HUDEP-2 (cell line): ENCODE data around the gene VMAC.

Experiments used
- DNase-seq, 76 experiments: peaks; one replicate each; lab custom pipeline; 2025; ENCODE audit not compliant: unreplicated experiment in 76 of 76; lab: John Stamatoyannopoulos, UW

Gene VMAC

DNA sequence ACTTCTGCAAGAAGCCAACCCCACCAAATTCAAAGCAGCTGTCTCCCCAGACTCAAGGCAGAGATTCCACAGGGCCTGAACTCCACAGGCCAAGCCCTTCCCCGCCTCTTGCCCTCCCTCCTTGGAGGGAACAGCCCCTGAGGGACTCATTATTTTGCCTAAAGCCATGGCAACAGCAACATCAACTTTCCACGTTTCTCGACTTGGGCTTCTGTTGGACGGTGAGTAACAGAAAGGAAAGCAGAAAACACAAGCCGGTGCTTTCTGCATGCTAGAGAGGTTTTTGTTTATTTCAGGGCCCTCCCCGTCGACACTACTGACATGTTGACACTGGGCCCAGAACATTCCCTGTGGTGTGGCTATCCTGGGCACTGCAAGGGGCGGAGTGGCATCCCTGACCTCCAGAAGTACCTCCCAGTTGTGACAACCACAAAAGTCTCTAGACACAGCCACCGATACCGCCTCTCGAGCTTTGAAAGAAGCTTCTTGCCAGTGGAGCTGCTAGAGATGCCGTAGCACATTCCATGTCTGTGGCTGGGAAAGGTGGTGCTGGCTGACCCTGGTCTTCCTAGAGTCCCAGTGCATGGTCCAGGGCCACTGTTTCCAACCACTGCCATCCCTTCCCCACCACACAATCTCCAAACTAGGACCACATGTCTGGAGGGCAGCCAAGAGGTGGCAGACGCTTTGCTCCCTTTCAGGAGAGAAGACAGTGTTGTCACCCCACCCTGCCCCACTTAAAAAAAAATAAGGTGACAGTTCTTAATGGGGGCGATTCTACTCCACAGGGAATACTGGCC, 22.2 kb downstream of the VMAC start:
- no peak for DNase-seq

DNA sequence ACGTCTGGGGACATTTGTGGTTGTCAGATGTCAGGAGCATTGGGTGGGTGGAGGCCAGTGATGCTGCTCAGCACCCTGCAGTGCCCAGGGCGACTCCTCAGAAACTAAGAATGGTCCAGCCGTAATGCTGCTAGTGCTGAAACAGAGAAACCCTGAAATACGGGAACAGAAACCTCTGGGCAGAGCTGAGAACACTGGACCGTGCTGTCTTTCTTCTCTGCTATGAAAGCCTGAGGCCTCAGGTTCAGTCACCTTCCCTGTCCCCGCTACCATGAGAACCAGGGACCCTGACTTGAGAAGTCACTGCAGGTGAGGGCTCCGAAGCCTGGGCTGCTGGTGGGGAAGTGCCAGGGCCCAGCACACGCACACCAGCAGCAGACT, 22.8 kb downstream of the VMAC start:
- no peak for DNase-seq

DNA sequence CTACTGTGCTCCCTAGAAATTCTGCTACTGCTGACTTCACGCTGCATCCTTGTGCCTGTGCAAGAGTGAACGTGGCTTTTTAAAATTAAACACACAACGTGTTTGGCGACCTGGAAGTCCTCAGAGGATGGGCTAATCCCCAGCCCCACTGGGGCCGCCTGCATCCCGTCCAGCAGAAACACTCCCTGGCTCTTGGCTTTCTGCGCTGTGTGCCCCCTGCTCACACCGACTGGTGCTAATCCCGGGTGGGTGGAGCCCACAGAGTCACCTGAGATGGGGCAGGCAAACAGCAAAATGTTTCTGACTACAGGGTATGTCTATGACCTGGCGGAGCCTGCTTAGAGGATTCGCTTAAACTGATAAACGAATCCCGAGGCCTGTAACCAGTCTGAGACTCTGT, 24.5 kb downstream of the VMAC start:
- no peak for DNase-seq

DNA sequence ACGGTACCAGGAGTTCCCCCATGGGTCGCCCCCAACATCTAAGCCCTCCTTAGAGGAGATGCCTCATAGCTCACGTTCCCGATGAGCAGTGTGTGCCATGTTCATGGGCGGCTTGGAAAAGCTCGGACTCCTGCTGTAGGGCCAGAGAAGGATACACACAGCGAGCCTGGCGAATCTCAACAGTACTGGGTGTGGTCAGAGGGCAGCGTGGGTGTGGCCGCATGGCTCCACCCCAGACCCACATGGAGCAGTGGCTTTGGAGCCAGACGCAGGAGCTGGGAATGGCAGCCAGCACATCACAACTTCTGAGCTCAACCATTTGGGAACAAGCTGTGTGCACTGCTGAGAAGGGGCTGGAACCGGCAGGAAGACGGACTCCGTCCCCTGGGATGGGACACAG, 25.0 kb downstream of the VMAC start:
- DNase-seq: peak in 2 of 76 experiments; percentile 18 to 19

DNA sequence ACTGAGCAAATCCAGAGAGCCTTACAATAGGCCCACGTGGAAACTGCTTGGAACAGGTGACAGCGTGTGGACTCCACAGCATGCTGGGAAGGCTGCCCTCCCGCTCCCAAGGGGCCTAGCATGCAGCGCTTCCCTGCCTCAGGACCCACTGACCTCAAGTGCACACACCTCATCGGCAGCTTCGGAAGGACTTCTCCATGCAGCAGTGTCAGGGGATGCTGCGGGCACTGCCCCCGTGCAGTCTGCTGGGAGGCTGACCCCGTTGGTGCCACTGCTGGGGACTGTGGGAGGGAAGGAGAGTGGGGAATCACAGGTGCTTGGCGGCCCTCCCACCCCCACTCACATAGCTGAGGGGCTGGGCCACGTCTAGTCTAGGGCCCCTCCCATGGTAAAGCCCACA, 26.6 kb downstream of the VMAC start:
- no peak for DNase-seq

DNA sequence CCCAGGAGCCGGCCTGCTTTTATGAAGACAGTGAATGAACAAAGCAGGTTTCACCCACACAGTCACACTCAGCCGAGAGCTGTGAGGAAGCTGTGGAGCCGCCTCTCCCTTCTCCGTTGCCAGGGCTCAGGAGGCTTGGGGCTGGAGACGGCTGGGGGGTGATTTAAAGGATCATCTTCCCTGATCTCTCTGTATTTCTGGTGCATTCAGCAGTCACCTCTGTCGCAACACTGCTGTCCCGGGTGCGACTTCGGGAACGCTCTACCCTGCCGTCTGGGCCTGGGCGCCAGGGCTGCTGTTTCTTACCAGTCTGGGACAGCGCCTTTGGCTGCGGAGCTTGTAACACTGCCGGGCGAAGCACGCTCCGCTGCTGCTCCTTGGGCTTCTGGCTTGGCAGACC, 27.5 kb downstream of the VMAC start:
- no peak for DNase-seq

DNA sequence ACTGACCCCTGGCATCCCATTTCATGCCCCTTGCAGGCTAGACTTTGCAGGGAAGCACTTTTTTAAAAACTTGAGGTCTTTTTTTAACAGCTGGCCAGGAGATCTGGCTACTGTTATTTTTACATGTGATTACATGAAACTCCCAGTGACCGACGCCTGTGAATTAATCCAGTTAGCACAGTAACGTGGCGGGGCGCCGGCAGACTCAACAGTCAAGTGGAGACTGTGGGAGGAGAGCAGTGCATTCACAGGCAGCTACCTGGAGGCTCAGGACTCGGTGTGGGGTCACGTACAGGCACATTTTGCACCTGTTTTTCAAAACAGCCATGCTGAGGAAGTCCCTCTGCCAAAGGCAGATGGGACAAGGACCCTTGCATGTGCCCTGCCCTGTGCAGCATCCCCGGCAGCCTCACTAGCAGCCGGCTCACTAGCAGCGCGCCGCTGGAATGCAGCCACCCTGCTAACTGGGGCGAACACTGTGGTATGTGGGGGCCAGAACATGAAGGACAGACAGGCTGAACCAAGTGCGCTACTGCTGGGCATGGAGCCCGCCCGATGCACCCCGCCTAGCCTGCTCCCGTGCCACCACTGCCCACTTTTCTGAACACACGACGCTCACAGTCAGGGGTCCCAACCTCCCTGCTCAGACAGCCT, 28.1 kb downstream of the VMAC start:
- no peak for DNase-seq

DNA sequence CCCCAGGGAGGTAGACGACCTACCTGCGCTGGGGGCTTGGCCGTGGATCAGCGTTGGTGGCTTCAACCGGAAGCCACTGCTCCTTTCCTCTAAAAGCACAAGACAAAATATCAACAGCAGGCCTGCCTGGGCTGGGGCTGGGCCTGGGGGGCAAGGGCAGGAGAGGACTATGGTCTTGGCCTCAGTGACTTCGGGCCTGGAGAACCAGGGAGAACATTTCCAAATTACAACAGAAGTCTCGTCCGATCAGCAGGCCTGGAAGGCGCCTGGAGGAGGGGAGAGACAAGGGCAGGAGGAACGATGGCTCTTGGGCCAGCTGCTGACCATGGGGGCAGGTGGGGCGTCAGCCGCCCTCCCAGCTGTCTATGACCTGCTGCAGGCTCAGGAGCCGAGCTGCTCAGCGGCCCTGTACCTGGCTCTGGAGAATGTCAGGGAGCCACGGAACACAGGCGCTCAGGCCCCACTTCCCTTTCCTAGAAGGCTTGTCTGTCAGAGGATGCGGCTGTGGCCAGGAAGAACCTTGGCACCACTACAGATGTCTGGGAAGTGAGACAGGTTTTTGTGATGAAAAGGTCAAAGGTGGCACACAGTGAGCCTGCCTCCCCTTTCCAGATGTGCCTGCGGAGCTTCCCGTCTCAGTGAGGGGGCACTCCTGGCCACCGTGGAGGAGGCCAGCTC, 28.9 kb downstream of the VMAC start:
- DNase-seq: no peak

DNA sequence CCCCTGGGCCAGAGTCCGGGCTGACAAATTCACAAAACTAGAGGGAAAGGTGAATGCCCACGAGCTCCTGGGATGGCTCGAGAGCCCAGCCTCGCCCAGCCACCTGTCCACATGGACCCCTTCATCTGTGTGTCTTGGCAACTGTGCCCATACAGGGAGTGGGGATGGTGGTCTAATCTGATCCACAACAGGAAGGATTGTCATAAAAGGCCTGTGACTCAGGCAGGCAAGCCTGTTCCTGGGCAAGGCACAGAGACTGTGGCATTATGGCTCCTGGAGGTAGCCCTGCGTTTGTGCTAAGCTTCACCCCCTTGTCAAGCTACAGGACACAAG, 29.4 kb downstream of the VMAC start:
- no peak for DNase-seq

DNA sequence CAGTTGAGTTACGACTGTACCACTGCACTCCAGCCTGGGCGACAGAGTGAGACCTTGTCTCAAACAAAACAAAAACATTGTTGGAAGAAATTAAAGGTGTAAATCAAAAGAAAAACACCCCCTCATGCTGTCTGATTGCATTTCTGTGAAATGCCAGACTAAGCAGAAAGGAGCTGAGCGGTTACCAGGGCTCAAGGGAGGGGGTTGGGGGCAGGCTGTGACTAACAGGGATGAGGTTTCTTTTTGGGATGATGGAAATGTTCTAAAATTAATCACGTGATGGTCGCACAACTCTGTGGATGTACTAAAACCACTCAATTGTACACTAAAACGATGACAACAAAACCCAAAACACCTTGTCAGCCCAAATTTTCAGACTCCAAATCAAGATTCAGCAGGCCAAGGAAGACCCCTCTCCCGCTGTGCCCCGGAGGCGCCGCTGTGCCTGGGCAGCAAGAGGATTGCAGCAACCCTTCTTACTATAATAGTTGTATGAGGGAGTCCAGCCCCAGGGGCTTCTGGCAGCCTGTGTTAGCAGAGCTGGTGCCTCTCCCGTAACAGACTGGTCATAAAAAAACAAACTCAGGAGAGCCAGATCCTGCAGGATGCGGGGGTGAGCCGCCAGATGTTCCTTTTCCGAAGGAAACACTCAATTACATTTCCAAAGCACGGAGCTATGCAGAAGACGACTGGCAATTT, 30.3 kb downstream of the VMAC start:
- no peak for DNase-seq

DNA sequence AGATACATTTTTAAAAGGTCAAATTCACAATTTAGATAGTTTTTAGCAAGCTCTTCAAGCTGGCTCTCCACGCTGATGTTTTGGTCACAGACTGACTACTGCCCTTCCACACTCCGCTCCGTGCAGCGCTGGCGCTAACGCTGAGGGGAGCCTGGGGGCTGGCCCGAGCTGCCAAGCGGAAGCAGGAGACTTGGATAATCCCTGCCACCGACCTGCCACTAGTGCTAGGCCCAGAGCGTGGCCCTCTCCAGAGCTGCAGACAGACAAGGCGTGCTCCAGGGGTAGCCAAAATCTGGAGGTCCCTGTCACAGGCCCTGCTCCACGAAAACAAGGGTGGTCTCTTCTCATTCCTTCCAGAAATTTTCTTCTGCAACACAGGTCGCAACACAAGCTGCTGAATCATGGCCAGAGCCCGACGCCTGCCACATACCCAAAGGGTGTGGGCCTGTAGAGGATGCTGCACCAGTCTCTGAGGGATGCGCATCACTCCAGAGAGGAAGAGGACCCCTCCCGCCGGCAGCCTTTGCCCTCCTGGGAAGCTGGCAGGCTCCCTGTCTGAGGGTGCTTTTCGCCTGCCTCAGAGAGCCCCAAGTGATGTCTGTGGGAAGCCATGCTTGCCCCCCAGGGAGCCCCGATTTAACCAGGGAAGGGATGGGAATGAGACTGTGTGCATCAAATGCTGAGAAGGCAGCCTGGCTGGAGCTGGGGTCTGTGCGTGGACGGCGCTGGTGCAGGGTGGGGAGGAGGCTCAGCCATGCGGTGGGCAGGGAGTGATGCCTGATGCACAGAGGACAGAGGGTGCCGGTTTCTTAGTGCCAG, 31.0 kb downstream of the VMAC start:
- DNase-seq: no peak

DNA sequence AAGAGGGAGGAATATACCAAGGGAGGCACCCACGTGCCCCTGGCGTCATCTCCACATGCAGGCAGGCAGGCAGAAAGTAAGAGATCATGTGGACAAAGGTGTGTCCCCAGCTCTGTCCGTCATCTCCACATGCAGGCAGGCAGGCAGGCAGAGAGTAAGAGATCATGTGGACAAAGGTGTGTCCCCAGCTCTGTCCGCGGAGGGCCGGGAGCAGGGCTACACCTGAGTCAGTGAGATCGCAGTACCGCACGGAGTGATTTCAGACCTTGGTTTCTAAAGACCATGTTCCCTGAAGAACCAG, 31.6 kb downstream of the VMAC start:
- no peak for DNase-seq

DNA sequence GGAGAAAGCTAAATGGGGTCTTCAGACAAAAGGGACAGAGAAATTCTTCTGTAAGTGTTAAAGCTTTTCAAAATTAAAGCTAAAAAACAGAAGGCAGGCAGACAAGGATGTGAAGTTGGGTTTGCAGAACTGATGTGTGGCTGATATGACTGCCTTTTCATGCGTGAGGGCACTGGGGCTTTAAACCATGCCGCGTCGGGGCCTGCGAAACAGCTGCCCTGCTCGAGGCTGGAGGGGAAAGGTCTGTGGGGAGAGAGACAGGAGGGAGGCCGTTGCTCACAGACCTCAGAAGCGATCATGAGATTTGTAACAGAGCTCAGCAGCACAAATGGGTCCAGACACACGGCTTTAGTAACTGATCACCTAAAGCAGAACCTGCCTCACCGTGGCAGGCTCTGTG, 32.9 kb downstream of the VMAC start:
- DNase-seq: no peak

DNA sequence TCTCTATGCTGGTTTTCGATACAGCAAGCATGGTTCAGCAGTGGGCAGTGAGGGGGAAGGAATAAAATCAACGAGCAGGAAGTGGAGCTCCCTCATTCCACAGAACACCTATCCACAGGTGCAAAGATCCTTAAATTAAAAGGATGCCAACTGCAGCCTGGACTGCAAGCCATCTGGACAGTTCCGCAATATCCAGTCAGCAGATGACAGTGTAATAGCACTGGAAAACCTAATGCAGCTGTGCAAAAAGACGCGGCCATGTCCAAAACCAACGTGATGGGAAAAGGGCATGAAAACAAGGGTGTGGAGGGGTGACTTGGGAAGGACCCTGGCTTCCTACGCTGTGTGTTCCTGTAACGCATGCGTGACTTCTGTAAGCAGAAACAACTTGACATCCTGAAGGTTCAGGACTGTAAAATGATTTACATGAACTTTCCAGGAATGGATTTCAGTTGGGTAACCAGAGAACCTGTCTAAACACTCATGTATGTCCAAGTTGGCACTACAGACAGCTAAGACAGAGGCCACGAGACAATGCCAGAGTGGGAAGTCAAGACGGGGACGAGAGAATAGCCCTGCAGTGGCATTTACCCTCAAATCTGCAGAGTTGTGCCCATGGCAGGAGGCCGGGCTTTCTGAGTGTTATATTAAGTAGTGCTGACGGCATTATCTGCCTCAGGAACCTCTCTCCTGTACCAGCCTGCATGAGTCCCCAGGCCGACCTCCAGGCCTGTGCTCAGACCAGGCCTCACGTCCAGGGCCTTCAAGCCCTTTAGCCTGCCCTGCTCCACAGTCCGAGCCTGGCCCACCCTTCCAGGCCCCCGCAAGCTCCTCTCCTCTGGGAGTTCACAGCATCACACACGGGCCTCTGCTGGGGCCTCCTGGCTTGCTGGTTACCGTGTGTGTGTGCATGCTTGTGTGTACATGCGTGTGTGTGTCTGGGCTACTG, 35.9 kb downstream of the VMAC start:
- DNase-seq: no peak

DNA sequence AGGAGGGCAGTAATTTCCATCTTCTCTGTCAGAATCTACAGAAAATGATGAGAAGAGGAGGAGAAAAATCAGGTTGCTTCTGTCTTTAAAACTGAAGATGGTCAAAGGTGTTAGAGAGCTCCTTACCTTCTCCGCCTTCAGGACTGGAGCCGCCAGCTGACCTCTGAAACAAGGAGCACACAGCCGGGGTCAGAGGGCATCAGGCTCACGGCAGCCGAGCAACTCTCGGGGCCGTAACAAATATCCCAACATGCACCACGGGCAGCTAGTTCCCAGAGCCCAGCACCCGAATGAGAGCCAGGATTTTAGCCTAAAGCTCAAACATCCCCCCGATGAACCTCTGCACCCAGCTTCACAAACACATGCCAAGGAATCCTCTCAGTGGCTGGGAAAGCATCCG, 37.0 kb downstream of the VMAC start:
- DNase-seq: no peak

DNA sequence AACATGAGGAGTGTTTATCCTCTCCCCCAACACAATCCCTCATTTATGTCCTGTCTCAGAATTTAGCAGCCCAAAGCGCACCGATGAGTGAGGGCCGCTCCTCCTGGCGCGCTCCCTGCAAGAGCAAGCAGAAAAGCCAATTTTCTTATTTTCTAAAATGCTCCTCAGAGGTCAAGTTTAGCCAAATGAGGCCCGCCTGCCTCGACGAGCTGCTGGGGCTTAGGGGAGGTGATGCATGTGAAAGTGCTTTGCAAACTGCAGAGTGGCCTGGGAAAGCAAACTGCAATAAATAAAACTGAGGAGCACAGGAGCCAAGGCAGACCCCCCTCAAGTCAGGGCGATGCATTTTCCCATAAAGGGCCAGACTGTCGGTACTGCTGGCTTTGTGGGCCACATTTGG, 38.4 kb downstream of the VMAC start:
- DNase-seq: no peak

DNA sequence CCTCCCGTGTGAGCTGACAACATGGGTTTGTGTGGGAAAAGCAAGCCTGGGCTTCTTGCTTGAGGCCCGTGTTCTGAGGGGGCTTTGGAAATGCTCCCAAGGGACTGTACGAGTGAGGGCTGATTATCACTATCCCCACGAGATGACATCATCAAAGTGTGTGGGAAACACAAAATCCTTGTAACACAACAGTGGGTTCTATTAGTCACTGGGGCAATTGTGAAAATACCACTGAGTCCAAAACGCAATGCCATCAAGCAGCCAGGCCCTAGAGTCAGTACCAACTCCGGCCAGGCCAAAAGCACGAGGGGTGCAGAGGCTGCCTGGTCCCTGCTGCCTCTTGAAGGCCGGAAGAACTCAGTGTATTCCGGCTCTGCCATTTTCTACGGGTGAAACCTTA, 39.0 kb downstream of the VMAC start:
- DNase-seq: no peak

DNA sequence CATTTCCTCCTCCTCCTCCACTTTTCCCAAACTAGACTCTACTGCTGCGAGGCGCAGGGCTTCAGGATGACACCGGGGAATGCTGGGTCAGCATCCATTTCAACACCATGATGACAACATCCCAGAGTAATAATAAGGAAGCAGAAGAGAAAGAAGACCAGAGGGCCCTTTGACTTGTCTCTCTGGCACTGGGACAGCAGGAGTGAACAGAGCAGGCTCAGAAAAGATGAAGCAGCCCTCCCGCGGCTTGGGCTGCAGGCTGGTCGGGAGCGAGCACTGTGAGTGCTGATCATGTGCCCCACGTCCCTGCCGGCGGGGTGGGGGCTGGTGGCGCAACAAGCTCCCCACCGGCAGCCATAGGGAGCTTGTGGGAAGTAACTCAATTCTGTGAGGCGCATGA, 42.8 kb downstream of the VMAC start:
- DNase-seq: no peak

DNA sequence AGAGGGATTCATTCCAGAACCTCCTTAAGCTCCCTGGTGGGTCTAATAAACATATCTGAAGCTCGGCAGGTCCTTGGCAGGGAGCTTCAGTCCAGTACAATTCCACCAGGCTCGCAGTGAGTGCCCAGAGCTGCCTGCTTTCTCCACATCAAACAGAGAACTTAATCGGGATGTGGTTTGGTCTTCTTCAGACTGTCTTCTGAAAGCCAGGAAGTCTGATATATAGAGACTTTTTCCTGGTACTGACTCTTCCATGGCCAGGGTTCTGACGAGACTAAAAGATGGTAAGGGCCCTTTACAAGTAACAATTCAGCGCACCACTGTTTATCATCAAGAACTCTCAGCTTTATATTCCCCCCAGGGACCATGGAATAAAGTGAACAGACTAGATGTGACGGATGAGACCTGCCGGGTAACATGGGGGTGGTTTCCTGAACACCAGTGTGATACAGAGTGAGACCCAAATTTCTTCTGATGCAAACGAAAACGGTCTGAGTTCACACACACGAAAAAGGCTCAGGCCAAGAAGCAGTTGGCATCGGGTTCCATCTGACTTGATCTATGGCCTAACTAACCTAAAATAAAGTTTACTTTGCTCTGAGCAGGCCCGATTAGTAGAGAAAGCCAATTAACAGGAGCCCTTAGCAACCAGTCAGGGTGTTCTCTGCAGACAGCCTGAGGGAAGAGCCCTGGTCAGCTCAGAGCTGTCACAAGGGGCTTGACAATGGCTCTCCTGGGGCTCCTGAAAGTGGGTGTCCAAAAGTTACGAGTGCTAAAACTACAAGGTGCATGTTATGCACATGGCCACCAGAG, 44.3 kb downstream of the VMAC start:
- DNase-seq: no peak
